ENCODE measurements around the gene SOS1.
"Not testable (repeated sequence)": the region's sequence is repeated elsewhere in the genome, so short reads cannot be mapped to it uniquely, and the experiment has no call there.

DNA sequence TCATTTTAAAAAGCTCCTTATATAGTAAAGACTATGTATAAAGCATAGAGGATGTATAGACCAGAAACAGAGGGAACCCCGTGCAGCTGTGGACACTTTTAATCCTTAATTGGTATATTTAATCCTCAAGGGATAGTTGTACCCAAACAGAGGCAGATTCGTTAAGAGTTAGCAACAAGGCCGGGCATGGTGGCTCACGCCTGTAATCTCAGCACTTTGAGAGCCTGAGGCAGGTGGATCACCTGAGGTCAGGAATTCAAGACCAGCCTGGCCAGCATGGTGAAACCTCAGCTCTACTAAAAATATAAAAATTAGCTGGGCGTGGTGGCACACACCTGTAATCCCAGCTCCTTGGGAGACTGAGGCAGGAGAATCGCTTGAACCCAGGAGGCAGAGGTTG is 184.3 kb downstream of the SOS1 start:
- TF ChIP-seq, protein P1, sequence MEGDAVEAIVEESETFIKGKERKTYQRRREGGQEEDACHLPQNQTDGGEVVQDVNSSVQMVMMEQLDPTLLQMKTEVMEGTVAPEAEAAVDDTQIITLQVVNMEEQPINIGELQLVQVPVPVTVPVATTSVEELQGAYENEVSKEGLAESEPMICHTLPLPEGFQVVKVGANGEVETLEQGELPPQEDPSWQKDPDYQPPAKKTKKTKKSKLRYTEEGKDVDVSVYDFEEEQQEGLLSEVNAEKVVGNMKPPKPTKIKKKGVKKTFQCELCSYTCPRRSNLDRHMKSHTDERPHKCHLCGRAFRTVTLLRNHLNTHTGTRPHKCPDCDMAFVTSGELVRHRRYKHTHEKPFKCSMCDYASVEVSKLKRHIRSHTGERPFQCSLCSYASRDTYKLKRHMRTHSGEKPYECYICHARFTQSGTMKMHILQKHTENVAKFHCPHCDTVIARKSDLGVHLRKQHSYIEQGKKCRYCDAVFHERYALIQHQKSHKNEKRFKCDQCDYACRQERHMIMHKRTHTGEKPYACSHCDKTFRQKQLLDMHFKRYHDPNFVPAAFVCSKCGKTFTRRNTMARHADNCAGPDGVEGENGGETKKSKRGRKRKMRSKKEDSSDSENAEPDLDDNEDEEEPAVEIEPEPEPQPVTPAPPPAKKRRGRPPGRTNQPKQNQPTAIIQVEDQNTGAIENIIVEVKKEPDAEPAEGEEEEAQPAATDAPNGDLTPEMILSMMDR (IDR thresholded peaks at IDR 0.05 in 4 of 5, conservative IDR thresholded peaks at IDR 0.05 in 1 of 5): not testable (repeated sequence)
- TF ChIP-seq POLR2A (IDR thresholded peaks at IDR 0.05): not testable (repeated sequence)

Data from gastrocnemius medialis (tissue), 4 donors.